HG03045 (cell line): ENCODE data around the gene GSS.

Experiments
- ATAC-seq: cut with Tn5 transposase; IDR thresholded peaks from one replicate; pipeline ENCODE4 v1.9.1; 2021; ENCODE audit warnings: mild to moderate bottlenecking, moderate library complexity; ENCODE audit not compliant: unreplicated experiment

GSS gene

DNA sequence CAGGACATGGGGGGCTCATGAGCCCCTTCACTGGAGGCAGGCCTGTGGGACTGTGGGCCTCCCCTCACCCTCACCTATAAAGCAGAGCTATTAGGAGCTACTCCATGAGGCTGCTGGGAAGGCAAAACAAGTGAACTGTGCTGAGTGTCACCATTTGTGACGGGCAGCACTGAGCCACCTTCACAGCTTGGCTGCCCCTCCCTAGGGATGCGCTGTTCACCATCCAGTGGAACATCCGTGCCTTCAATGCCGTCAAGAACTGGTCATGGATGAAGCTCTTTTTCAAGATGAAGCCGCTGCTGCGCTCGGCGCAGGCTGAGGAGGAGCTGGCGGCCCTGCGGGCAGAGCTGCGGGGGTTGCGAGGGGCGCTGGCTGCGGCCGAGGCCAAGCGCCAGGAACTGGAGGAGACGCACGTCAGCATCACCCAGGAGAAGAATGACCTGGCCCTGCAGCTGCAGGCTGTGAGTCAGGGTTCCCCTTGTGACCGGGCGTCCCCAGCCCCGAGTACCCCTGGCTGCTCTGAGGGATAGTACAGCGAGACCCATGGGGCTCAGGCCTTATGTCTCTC is 38.4 kb upstream of the GSS start:
- ATAC-seq, result no peak

DNA sequence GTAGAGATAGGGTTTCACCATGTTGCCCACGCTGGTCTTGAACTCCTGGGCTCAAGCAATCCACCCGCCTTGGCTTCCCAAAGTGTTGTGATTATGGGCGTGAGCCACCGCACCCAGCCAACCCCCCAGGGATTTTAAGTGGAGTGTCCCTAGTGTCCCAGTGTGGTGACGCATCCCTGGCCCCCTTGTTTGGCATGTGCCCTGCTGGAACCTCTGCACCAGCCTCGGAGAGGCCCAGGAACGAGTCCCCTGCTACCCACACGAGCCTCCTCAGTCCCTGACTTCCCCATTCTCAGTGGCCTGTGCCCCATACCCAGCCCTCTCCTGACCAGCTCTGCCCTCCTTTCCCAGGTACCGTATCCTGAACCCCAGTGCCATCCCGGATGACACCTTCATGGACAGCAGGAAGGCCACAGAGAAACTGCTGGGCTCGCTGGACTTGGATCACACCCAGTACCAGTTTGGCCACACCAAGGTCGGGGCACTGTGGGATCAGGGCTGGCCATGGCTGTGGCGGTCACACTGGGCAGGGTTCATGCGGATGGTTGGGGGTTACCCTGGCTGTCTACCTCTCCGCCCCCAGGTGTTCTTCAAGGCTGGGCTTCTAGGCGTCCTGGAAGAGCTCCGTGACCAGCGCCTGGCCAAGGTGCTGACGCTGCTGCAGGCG is 37.3 kb upstream of the GSS start:
- ATAC-seq, result no peak

DNA sequence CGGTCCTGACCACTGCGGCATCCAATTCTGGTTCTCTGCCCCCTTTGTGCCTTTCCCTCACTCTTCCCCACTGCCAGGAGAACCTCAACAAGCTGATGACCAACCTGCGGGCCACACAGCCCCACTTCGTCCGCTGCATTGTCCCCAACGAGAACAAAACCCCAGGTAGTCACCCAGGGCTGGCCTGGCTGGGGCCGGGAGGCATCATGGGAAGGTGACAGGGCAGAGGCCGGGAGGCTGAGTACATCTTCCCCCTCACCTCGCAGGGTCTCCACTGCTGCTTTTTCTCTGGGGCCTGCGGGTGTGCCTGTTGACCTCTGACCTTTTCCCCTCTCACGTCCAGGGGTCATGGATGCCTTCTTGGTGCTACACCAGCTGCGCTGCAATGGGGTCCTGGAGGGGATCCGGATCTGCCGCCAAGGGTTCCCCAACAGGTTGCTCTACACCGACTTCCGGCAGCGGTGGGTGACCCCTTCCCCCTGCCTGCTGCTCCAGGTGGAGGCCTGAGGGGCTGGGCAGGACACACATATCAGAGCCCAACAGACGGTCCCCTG is 35.1 kb upstream of the GSS start:
- no peak for ATAC-seq

DNA sequence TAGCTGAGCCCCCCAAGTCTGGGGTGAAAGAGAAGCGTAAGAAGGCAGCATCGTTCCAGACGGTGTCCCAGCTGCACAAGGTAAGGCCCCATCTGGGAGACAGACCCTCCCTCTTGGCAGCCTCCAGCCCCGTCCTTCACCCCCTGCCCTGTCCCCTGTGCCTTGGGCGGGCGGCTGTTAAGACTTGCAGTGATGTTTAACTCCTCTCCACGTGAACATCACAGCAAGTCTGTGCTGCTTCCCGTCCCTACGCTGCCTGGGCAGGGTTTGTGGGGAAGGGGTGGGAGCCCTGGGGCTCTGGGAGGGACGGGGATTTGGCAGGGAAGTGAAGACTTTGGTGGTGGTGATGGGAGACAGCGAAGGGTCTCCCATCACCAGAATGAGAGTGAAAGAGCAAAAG is 34.6 kb upstream of the GSS start:
- ATAC-seq, result no peak

DNA sequence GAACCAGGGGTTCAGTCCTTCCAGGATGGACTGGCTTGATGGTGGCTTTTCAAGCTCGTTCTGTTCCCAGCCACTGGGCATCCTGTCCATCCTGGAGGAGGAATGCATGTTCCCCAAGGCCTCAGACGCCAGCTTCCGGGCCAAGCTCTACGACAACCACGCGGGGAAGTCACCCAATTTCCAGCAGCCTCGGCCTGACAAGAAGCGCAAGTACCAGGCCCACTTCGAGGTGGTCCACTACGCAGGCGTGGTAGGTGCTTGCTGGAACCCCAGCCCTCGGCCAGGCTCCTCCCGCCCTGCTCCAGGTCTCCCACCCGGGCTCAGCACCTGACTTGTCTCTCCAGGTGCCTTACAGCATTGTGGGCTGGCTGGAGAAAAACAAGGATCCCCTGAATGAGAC is 34.1 kb upstream of the GSS start:
- ATAC-seq, result no peak

DNA sequence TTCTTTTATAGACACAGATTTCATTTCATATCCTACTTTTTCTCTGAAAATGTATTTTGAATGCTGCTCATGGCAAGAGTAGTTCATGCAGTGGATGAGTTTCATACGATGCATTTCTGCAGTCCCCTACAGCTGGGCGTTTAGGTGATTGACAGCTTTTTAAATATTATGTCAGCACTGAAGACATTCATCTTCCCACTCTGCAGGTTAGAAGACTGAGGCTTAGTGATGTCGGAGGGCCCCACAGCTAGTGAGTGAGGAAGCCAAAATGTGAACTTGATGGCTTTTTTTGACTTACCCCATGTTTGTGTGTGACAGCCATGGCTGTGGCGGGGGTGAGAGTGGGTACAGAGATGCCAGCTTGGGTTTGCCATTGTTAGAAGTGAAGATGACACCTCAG is 33.5 kb upstream of the GSS start:
- no peak for ATAC-seq

DNA sequence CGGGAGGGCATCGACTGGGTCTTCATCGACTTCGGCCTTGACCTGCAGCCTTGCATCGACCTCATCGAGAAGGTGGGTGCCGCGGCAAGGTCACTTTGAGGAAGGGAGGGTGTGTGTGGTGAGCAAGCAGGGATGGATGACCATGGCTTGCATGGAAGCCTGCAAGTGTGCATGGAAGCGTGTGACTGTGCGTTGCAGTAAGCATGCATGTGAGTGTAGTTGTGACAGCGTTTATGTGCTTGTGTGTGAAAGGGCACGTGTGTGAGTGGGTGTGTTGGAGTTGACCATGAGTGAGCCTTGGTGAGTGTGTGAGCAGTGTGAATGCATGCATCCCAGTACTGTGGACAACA is 32.6 kb upstream of the GSS start:
- no peak for ATAC-seq

DNA sequence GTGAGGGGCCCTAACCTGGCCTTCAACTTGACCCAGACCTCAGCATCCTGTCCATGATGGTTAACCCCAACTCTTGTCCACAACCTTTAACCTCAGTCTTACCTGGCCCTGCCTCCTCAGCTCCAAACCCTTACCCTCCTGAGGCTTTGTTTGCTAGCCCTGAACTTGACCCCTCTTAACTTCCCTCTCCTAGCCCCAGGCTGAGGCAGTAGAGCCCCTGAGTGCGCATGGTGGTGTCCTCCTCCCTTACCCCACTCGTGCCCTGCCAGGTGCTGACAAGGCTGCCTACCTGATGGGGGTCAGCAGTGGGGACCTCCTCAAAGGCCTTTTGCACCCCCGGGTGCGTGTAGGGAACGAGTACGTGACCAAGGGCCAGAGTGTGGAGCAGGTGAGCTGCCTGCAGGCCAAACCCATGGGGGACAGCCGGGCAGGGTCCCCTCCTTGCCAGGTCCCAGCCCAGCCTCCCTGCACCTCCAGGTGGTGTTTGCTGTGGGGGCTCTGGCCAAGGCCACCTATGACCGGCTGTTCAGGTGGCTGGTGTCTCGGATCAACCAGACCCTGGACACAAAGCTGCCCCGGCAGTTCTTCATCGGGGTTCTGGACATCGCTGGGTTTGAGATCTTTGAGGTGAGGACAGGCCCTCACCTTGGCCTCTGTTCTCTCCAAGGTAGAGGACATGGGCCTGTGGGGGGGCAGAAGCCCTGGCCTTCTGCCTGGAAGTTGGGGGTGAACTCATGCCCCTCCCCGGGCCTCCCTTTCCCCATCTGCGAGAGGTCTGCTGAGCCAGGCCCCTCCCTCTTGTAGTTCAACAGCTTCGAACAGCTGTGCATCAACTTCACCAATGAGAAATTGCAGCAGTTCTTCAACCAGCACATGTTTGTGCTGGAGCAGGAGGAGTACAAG is 31.9 kb upstream of the GSS start:
- no peak for ATAC-seq

DNA sequence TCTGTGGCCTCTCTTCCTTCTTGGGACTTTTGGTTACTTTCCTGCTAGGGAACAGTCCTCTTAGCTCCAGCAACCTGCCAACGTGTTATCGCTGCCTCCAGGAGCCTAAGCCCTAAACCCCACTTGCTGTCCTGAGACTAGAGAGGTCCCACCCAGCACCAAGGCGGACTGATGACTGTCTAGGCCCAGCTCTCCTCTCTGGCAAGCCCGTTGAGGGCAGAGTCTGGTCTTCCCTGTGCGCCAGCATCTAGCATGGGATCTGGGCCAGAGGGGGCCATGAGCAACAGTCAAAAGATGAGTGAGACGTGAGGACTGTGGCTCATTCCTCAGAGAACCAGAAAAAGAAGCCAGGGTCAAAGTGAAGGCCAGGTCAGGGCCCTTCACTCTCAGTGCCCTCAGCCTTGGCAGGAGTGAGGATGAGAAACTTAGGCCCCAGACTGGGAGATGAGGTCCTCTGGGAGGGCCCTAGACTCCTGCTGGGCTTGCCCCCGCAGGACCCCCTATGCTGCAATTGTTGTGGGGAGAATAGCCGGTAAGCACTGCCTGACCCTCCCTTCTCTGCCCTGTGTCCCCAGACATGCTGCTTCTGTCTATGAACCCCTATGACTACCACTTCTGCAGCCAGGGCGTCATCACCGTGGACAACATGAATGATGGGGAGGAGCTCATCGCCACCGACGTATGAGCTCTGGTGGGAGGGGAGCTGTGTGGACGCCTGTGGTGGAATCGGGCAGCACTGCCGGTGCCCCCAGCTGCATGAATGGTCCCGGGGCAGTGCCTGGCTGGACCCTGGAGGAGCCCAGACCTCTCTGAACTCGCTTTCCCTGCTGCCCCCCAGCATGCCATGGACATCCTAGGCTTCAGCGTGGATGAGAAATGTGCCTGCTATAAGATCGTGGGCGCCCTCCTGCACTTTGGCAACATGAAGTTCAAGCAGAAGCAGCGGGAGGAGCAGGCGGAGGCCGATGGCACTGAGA is 31.0 kb upstream of the GSS start:
- ATAC-seq, result no peak

DNA sequence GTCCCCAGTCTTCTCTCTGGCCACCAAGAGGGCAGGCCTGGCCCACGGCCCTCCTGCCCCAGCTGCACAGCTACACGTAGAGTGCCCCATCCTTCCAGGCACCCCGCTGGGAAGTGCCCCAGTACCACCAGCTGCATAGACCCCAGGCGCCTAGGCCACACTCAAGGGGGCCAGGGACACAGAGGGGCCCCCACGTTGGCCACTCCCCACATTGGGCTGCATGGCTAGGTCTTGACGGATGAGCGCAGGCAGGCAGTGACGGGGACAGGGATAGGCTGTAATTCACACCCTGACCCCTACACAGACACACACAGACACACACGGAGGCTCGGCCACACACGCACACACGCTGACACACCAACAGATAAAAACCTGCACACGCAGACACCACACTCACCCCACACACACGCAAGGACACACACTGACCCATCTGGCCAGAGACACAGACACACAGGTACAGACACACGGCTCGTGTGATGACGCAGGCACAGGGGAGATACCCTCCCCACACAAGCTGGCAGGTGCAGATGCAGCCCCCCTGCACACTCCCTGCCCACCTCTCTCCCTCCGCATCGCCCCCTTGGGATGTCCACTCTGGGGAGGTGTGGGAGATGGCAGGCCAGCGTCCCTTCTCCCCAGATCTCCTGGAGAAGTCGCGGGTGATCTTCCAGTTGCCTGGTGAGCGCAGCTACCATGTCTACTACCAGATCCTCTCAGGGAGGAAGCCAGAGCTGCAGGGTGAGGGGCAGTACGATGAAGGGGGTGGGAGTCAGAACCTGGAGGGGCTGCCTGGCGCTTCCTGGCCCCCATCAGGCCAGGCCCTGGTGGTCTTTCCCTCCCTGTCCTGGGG is 30.1 kb upstream of the GSS start:
- no peak for ATAC-seq

DNA sequence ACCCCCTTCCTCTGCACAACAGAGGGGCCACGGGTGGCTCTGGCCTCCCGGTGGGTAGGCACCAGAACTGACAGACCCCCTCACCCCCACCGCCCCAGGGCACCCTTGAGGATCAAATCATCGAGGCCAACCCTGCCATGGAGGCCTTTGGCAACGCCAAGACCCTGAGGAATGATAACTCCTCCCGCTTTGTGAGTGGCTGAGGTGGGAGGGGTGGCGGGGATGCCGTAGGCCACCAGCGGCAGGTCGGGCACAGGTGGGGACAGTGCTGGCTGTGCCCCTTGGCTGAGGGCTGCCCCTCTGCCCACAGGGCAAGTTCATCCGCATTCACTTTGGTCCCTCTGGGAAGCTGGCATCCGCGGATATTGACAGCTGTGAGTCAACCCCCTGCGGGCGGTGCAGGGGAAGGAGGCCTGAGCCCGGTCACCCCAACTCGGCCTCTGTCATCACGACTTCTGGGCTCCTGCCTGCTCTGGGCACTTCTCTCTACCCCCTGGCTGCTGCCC is 29.2 kb upstream of the GSS start:
- ATAC-seq, result no peak

DNA sequence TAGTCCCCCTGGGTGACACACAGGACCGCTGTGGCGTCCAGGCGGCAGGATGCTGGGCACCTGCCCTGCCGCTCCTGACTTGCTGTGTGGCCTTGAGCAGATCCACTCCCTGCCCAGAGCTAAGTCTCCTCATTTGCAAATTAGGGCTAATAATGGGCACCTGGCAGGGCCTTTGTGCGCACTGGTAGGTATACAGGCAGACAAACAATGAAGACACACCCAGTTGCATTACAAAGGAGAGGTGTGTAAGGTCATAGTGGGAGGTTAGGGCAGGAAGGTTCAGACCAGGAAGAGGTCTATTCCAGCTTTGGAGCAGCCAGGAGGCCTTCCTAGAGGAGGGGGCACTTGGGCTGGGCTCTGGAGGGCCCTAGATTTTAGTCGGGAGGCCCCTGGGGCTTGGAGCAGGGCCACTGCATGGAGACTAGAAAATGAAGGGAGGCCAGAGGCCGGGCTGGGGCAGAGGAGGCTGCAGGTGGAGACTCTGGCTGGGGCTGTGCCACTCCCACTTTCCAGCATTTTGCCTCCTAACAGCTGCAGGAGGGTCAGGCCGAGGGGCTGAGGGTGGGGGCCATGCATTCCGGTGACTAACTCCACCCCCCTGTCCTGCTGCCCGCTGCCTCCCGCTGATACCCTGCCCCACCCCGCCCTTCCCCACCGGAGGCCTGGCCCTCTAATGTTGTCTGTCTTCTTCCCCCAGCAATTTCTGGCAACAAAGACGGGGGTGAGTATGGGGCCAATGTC is 28.6 kb upstream of the GSS start:
- ATAC-seq, result no peak

DNA sequence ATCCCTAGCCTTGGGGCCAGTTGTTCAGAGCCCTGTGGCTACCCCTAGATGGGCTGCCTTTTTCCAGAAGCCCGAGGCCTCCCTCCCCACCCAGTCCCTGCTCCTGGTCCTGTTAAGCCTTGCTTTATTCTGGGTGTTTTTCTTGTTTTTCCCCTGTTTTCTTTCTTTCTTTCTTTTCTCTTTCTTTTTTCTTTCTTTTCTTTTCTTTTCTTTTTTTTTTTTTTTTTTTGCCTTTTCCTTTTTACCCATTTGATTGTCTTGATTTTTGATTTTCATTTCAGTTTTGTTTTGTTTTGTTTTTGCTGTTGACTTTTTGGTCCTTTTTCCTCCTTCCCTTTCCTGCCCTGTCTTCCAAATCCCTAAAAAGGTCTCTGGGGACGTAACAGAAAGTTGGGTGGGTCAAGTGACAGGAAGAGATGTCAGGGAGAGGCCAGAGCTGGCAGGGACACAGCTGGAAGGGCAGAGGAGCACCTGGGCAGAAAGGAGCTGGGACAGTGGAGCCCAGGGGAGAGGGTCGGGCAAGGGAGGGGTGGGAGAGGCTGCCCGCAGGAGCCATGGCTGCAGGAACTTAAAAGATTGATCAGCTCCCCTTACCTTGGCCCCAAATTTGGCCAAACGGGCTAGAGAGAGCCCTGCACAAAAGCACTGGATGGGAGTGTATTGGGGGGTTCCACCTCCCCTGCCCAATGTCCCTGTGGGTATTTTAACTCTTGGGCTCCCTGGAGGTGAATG is 27.6 kb upstream of the GSS start:
- no peak for ATAC-seq

DNA sequence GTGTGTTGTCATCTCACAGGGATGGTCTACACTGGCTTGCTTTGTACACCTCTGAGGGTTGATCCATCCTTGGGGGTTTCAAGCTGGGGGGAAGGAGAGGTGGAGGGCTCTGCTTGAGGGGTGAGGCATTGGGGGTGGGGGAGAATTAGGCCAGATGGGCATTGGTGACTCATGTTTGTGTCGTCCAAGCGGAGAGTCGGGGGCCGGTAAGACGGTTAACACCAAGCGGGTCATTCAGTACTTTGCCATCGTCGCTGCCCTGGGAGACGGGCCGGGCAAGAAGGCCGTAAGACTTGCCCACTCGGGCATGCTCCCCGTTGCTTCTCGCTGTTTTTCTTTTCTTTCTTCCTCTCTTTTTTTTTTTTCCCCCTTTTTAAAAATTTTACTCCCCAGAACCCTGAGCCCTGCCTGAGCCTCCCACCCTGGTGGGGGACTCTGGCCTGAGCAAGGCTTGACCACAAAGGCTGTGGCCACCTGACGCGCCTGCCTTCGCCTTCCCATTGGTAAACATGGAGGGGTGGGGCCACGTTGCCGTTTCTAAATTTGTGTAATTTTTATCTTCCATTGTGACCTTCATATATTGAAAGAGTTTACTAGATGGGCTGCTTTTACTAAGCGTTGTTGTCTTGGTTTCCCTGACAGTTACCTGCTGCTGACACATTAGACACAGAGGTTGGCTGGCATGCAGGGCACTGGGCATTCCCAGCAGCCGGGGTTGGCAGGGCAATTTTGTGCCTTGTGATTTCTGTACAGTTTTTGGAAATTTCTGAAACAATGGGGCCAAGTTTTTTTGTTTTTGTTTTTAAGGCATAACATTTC is 26.9 kb upstream of the GSS start:
- ATAC-seq, result no peak

DNA sequence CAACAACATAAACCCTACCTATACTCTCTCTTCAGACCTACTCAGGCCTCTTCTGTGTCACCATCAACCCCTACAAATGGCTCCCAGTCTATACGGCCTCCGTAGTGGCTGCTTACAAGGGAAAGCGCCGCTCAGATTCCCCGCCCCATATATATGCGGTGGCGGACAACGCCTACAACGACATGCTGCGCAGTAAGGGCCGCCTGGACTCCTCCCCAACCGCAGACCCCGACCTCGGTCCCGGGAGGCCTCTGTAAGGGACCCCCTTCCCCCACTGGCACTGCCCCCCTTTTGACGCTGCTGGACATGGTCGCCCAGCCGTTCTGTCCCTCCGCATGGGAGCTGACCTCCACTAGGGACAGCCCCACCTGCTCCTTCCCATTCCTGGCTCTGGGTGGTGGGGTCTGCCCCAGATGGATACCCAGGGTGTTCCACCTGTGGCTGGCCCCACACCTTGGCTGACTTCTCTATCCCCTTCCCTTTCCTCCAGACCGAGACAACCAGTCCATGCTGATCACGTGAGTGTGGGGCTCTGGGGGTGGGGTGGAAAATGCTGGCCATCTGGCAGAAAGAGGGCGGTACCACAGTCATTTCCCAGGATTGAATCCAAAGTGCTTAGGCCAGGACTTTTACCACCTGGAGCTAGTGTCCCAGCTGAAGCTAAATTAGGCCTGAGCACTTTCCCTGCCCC is 25.1 kb upstream of the GSS start:
- no peak for ATAC-seq

DNA sequence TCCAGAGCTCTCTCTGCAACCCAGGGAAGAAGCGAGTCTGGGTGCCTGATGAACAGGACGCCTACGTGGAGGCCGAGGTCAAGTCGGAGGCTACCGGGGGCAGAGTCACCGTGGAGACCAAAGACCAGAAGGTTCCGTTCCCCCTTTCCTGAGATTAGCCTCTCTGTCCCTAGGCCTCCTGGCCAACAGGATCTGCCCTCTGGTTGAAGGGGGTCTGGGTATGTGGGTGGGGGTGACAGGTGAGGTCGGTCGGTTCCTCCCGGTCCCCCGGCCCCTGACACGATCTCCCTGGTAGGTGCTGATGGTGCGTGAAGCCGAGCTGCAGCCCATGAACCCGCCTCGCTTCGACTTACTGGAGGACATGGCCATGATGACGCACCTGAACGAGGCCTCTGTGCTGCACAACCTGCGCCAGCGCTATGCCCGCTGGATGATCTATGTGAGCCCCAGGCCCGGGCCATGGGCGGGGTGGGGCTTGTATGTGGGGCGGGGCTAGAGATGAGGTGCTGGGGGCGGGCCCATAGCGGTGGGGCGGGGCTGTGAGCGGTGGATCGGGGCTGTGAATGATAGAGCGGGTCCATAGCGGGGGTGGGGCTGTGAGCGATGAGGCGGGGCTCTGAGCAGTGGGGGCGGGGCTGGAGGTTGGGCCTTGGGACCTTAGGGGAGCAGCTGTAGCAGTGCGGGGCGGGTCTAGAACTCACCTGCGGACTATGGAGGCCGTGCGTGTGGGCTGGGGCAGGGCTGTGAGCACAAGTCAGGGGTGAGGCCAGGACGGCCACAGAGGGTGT is 24.0 kb upstream of the GSS start:
- ATAC-seq, result no peak
